ENCODE measurements around the gene C1GALT1C1L. TPM values are rescaled to one million over a fixed set of nuclear protein-coding genes. Genes with fewer than 3 reads are reported as not detected.

The C1GALT1C1L gene
- polyA plus RNA-seq, 1 donor from 2014 or later = not detected

GRCh38 chr2:43675646-43676321, 445 bp downstream of the C1GALT1C1L start:
- Histone ChIP-seq H3K9me3 (ENCODE audit: low read length) (peaks cover 5% of the 10 kb centered on the region), H3F3A (ENCODE audit: insufficient read depth, low read length, poor library complexity, severe bottlenecking) (no peaks in the 10 kb centered on the region), H3K9ac (ENCODE audit: low read length) (no peak overlapping the region), H3K4me2 (ENCODE audit: low read length) (no peak overlapping the region), H3K27ac (ENCODE audit: low read length) (no peak overlapping the region), H3K27me3 (ENCODE audit: insufficient read depth, low read depth, low read length) (no peaks in the 10 kb centered on the region), H3K4me3 (ENCODE audit: low read length) (no peak overlapping the region), H2AFZ (ENCODE audit: low read depth, low read length) (no peak overlapping the region), H4K20me1 (ENCODE audit: insufficient read depth) (no peaks in the 10 kb centered on the region), H3K79me2 (replicated peaks; ENCODE audit: insufficient read depth, low read length) (no peaks in the 10 kb centered on the region), H3K36me3 (ENCODE audit: insufficient read depth, low read length) (no peaks in the 10 kb centered on the region), H3K9me2 (ENCODE audit: insufficient read depth, low read length) (no peaks in the 10 kb centered on the region)
- no peak for TF ChIP-seq SMC3 (conservative IDR thresholded peaks at IDR 0.05; ENCODE audit: poor library complexity)
- TF ChIP-seq, protein P1, sequence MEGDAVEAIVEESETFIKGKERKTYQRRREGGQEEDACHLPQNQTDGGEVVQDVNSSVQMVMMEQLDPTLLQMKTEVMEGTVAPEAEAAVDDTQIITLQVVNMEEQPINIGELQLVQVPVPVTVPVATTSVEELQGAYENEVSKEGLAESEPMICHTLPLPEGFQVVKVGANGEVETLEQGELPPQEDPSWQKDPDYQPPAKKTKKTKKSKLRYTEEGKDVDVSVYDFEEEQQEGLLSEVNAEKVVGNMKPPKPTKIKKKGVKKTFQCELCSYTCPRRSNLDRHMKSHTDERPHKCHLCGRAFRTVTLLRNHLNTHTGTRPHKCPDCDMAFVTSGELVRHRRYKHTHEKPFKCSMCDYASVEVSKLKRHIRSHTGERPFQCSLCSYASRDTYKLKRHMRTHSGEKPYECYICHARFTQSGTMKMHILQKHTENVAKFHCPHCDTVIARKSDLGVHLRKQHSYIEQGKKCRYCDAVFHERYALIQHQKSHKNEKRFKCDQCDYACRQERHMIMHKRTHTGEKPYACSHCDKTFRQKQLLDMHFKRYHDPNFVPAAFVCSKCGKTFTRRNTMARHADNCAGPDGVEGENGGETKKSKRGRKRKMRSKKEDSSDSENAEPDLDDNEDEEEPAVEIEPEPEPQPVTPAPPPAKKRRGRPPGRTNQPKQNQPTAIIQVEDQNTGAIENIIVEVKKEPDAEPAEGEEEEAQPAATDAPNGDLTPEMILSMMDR (IDR thresholded peaks at IDR 0.05; ENCODE audit: poor library complexity, severe bottlenecking) = no peak
- TF ChIP-seq EZH2 (IDR thresholded peaks at IDR 0.05; ENCODE audit: borderline replicate concordance, insufficient read depth, low read length, poor library complexity, severe bottlenecking) = no peak
- no peak for TF ChIP-seq POLR2AphosphoS5 (IDR thresholded peaks at IDR 0.05)
- TF ChIP-seq REST (IDR thresholded peaks at IDR 0.05; ENCODE audit: borderline replicate concordance) = no peak
- TF ChIP-seq EP300 (conservative IDR thresholded peaks at IDR 0.05; ENCODE audit: poor library complexity, severe bottlenecking) = no peak
- no peak for TF ChIP-seq TAF1 (IDR thresholded peaks at IDR 0.05; ENCODE audit: low read depth)
- TF ChIP-seq MXI1 (conservative IDR thresholded peaks at IDR 0.05; ENCODE audit: poor library complexity, severe bottlenecking) = no peak
- TF ChIP-seq RAD21 (conservative IDR thresholded peaks at IDR 0.05) = no peak

GRCh38 chr2:43657241-43657640, 19.0 kb downstream of the C1GALT1C1L start:
- Histone ChIP-seq H3K36me3 (ENCODE audit: insufficient read depth, low read length) (no peaks in the 10 kb centered on the region), H3K9me3 (ENCODE audit: low read length) (no peaks in the 10 kb centered on the region), H3K27me3 (ENCODE audit: insufficient read depth, low read depth, low read length) (no peaks in the 10 kb centered on the region), H3K9me2 (ENCODE audit: insufficient read depth, low read length) (no peaks in the 10 kb centered on the region), H3K27ac (ENCODE audit: low read length) (no peak overlapping the region), H3K79me2 (replicated peaks; ENCODE audit: insufficient read depth, low read length) (no peaks in the 10 kb centered on the region), H4K20me1 (ENCODE audit: insufficient read depth) (no peaks in the 10 kb centered on the region), H3K4me2 (ENCODE audit: low read length) (no peak overlapping the region), H3K4me3 (ENCODE audit: low read length) (no peak overlapping the region), H2AFZ (ENCODE audit: low read depth, low read length) (no peak overlapping the region), H3F3A (ENCODE audit: insufficient read depth, low read length, poor library complexity, severe bottlenecking) (no peaks in the 10 kb centered on the region), H3K9ac (ENCODE audit: low read length) (no peak overlapping the region)
- TF ChIP-seq SMC3 (conservative IDR thresholded peaks at IDR 0.05; ENCODE audit: poor library complexity) (no peak), EZH2 (IDR thresholded peaks at IDR 0.05; ENCODE audit: borderline replicate concordance, insufficient read depth, low read length, poor library complexity, severe bottlenecking) (no peak), MXI1 (conservative IDR thresholded peaks at IDR 0.05; ENCODE audit: poor library complexity, severe bottlenecking) (no peak), RAD21 (conservative IDR thresholded peaks at IDR 0.05) (no peak), REST (IDR thresholded peaks at IDR 0.05; ENCODE audit: borderline replicate concordance) (no peak), POLR2AphosphoS5 (IDR thresholded peaks at IDR 0.05) (no peak), EP300 (conservative IDR thresholded peaks at IDR 0.05; ENCODE audit: poor library complexity, severe bottlenecking) (no peak), TAF1 (IDR thresholded peaks at IDR 0.05; ENCODE audit: low read depth) (no peak)
- TF ChIP-seq, protein P1 (IDR thresholded peaks at IDR 0.05; ENCODE audit: poor library complexity, severe bottlenecking) = no peak
